Muscle of leg (tissue), 16 donors: ENCODE data around the gene ANKRD53. TPM values are rescaled to one million over a fixed set of nuclear protein-coding genes. Genes with fewer than 3 reads are reported as not detected.
A peak's percentile ranks its signal among the peaks of the same experiment; 100 is the strongest.

ENCODE experiments used
- DNase-seq: peaks from one replicate; pipeline ENCODE4 v3.0.0; 2013
- H3K27ac ChIP-seq: one replicate; pipeline ENCODE4 v1.5.1; 2013; ENCODE audit warnings: mild to moderate bottlenecking, low read length, control low read depth
- H3K27me3 ChIP-seq: one replicate; pipeline ENCODE4 v1.6.1; 2013; ENCODE audit warnings: low read length; ENCODE audit not compliant: control insufficient read depth, insufficient read depth
- H3K36me3 ChIP-seq: one replicate; pipeline ENCODE4 v1.6.1; 2013; ENCODE audit warnings: low read length; ENCODE audit not compliant: control insufficient read depth, insufficient read depth
- H3K4me1 ChIP-seq: one replicate; pipeline ENCODE4 v1.6.1; 2013; ENCODE audit warnings: low read length; ENCODE audit not compliant: control insufficient read depth, insufficient read depth
- H3K4me3 ChIP-seq: one replicate; pipeline ENCODE4 v1.5.1; 2013; ENCODE audit warnings: low read length, control low read depth
- H3K9me3 ChIP-seq: replicated peaks from 2 replicates; pipeline ENCODE4 v1.6.1; 2013; ENCODE audit warnings: low read depth, low read length; ENCODE audit not compliant: control insufficient read depth
- WGBS: methylation state at CpG from one replicate; pipeline ENCODE4 v1.1.5; 2013; ENCODE audit warnings: missing lambda C conversion rate; ENCODE audit not compliant: insufficient coverage; 5-methylcytosine and 5-hydroxymethylcytosine counted together
- long read RNA-seq, 11 donors: transcript quantifications; one replicate each; lab custom pipeline, GENCODE V29; 2026
- polyA plus RNA-seq, 8 donors: library from polyadenylated mRNA; unstranded; fragments of 120-200 nt; gene quantifications; one replicate each; pipeline versions ENCODE4 v1.2.1 to v1.2.3, GENCODE V29; 2013; ENCODE audit warnings: inconsistent platforms in 1 of 8, low replicate concordance in 1 of 8; ENCODE audit not compliant: insufficient read length in 8 of 8, insufficient read depth in 1 of 8
- total RNA-seq: library from RNA; stranded (reverse); fragments of 120-200 nt; gene quantifications from one replicate; pipeline ENCODE4 v1.2.4, GENCODE V29; 2013

The ANKRD53 gene, protein sequence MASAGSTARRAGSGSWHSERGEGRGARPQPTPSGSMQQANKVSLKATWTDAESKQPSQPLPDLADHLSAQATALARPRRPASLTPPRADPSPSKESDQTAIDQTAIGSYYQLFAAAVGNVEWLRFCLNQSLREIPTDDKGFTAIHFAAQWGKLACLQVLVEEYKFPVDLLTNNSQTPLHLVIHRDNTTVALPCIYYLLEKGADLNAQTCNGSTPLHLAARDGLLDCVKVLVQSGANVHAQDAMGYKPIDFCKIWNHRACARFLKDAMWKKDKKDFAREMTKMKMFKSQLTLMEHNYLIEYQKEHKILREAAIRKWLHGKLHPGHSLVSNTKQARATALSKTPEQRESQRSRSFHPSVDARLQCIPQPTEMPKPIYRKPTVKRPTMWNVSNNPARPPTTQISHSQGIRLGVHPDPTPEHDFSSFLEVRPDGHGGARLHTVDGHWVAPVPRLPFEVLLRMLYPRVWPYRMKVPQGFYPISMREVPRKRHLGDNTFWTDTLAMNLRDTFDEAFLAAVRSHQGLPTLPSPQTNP
- total RNA-seq: 0.80 TPM
- 1 to 10 TPM in 5 of 8 donors, under 1 TPM in 3; 0.72 to 2.0 (median 1.1) TPM for polyA plus RNA-seq
- long read RNA-seq, donor 1: 0 reads
- long read RNA-seq, donor 2: 0 reads
- long read RNA-seq, donor 3: 0 reads
- long read RNA-seq, donor 4: 0 reads
- long read RNA-seq, donor 5: 0 reads
- long read RNA-seq, donor 6, partial matches to known transcripts: 9 of 24 reads
- long read RNA-seq, donor 6, other reads (novel, unspliced or antisense): 15 of 24 reads
- long read RNA-seq, donor 7: 0 reads
- long read RNA-seq, donor 8, partial matches to known transcripts: 0 of 1 reads
- long read RNA-seq, donor 8, other reads (novel, unspliced or antisense): 0 of 1 reads
- long read RNA-seq, donor 9, partial matches to known transcripts: 0 of 1 reads
- long read RNA-seq, donor 9, other reads (novel, unspliced or antisense): 0 of 1 reads
- long read RNA-seq, donor 10: 0 reads
- long read RNA-seq, donor 11, partial matches to known transcripts: 0 of 8 reads
- long read RNA-seq, donor 11, other reads (novel, unspliced or antisense): 8 of 8 reads

DNA sequence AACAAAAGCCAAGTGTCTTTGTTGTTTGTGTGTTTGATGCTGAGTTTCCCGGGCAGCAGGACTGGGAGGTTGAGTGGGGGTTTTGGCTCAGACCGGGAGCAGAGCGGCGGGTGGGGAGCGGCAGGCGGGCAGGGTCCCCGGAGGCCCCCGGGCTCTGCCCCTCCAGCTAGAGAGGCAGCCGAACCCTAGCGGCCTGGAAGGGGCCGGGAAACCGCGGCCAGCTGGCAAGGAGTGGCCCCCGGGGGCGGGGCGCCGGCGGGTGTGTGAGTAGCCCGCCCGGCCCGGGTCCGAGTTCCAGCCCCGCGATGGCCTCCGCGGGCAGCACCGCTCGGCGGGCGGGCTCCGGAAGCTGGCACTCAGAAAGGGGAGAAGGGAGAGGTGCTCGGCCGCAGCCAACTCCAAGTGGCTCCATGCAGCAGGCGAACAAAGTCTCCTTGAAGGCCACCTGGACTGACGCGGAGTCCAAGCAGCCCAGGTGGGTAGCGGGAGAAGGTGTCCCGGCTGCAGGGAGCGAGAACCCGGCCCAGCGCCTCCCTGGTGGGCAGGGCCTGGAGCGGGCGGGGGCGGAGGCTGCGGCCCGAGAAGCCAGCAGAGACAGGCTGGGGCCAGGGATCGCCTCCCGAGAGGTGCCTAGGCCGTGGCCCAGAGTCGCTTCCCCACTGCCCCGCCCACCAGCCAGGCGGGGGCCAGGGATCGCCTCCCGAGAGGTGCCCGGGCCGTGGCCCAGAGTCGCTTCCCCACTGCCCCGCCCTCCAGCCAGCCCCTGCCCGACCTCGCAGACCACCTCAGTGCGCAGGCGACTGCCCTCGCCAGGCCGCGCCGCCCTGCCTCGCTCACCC, at the start of gene ANKRD53:
Gene ANKRD53, plus strand, starts transcription at position 290 of the 839 bp plus-strand sequence. Its CDS starts 16 bp downstream, at position 306.
- 1% methylated on average over 66 of the region's 67 CpGs for WGBS

DNA sequence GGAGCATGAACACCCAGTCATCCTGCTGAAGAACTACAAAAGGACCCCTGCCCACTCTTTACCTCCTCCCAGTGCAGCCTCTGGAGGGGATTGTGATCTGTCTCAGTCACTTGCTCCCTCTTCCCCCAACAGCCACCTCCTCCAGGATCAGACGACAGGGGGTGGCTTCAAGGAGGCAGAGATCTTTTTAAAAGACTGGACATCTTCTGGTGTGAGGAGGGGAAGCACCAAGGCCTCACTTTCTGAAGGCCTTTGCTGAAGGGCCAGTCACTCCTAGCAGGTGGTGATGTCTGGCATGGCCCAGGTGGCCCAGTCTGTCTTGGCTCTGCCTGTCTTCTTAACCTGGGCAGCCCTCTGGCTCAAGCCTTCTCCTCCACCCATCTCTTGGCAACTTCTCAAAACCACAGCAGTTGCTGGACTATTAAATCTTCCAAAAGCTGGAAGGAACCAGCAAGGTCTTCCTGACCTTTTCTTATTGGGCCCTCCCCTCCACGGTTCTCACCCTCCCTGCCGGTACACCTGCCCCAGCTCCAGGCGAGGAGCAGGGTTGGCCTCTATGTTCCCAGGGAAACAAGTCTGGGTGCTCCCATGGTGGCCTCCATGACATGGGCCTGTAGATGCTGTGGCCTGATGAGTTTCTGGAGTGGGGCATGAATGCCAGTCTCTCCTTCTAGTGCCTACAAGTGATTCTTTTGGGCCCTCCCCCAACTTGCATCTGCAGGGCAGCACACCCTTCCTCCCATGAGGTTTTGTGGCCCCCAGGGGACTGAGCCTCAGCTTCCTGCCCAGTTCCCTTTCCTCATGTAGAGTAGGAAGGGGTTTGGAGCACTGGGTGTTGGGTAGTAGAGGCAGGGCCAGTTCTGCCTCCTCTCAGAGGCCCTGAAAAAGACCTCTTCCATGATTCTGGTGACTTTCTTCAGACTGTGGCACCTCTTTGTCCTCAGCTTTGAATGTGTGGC, 47.8 kb upstream of the ANKRD53 start:
- peaks cover 7% of the 10 kb centered on the region for H3K27me3 ChIP-seq
- H3K4me3 ChIP-seq: no peak overlapping the region
- no peak for DNase-seq
- WGBS: 71% methylated on average over 3 of the region's 4 CpGs
- no peaks in the 10 kb centered on the region for H3K36me3 ChIP-seq
- peaks cover 32% of the 10 kb centered on the region for H3K4me1 ChIP-seq
- no peak overlapping the region for H3K27ac ChIP-seq
- H3K9me3 ChIP-seq: no peaks in the 10 kb centered on the region

More for the DNA sequence above, at the start of gene ANKRD53:
- H3K36me3 ChIP-seq: no peaks in the 10 kb centered on the region
- H3K9me3 ChIP-seq: no peaks in the 10 kb centered on the region
- peak within 1 kb of the TSS; percentile 62 for H3K4me3 ChIP-seq
- peaks cover 16% of the 10 kb centered on the region for H3K4me1 ChIP-seq
- no peaks in the 10 kb centered on the region for H3K27me3 ChIP-seq
- H3K27ac ChIP-seq: peak within 1 kb of the TSS; percentile 74
- peak; percentile 67 for DNase-seq

DNA sequence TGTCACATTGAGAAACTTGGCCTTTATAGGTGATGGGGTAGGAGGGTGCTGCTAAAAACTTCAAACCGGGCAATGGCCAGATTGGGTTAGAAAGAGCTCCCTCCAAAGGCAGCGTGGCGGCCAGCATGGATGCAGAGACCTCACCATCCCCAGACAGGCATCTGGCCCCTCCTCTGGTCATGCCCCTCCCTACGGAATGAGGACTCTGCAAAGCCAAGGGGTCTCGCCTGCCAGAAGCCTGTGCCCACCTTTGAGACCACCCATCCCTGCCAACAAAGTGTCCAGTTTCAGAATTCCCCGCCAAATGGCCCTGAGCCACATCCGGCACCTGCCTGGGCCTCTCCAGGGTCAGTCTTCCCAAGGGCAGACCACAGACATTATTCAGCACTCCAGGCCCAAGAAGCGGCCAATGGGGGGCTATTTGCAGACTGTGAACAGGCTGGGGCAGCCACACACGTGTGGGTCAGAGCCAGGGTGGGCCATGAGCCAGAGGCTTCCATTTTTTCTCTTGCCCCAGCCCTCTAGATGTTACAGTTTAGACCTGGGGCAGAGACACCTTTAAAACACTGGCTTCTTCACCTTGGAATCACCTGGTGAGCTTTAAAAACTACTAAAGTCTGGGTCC, 46.9 kb upstream of the ANKRD53 start:
- Histone ChIP-seq H3K27ac (no peak overlapping the region), H3K4me1 (peaks cover 39% of the 10 kb centered on the region), H3K36me3 (no peaks in the 10 kb centered on the region), H3K4me3 (no peak overlapping the region), H3K9me3 (no peaks in the 10 kb centered on the region), H3K27me3 (peaks cover 7% of the 10 kb centered on the region)
- WGBS: 54% methylated on average over 7 of the region's 9 CpGs
- DNase-seq: peak; percentile 54

DNA sequence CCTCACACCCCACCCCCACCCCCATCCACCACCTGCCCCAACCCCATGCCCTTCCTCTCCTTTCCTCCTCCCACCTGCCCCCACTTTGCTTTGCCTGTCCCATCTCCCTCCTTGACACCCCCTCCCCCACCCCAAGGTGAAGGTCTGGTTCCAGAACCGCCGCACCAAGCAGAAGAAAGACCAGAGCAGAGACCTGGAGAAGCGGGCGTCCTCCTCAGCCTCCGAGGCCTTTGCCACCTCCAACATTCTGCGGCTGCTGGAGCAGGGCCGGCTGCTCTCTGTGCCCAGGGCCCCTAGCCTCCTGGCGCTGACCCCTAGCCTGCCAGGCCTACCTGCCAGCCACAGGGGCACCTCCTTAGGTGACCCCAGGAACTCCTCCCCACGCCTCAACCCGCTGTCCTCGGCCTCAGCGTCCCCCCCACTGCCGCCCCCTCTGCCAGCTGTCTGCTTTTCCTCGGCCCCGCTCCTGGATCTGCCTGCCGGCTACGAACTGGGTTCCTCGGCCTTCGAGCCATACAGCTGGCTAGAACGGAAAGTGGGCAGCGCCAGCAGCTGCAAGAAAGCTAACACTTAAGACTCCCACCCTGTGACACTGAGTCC, 45.7 kb upstream of the ANKRD53 start:
- H3K4me3 ChIP-seq: no peak overlapping the region
- WGBS: 74% methylated on average over 21 of the region's 21 CpGs
- peaks cover 5% of the 10 kb centered on the region for H3K27me3 ChIP-seq
- H3K9me3 ChIP-seq: no peaks in the 10 kb centered on the region
- DNase-seq: no peak
- H3K36me3 ChIP-seq: no peaks in the 10 kb centered on the region
- H3K27ac ChIP-seq: no peak overlapping the region
- peaks cover 51% of the 10 kb centered on the region for H3K4me1 ChIP-seq

DNA sequence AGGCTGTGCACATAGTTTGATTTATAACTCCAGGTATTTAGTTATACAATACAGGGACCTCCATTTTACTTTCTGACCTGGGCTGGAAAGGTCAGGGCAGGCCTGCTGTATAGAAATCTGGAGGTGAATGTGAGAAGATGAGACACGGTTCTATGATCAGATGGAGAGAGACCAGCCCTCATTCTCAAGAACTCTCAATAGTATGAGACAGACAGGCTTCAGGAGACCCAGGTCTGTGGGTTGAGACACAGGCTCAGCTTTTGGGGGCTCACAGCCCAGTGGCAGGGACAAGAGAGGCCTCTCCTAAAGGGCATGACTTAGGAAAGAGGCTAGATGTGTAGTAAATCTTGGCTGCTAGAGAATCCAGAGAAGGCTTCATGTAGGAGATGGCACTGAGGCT, 43.4 kb upstream of the ANKRD53 start:
- no peak overlapping the region for H3K27ac ChIP-seq
- H3K9me3 ChIP-seq: no peaks in the 10 kb centered on the region
- no CpG with 5 or more reads among the region's 1 CpG for WGBS
- H3K36me3 ChIP-seq: no peaks in the 10 kb centered on the region
- no peak overlapping the region for H3K4me3 ChIP-seq
- H3K27me3 ChIP-seq: peaks cover 23% of the 10 kb centered on the region
- no peak for DNase-seq
- peaks cover 63% of the 10 kb centered on the region for H3K4me1 ChIP-seq

DNA sequence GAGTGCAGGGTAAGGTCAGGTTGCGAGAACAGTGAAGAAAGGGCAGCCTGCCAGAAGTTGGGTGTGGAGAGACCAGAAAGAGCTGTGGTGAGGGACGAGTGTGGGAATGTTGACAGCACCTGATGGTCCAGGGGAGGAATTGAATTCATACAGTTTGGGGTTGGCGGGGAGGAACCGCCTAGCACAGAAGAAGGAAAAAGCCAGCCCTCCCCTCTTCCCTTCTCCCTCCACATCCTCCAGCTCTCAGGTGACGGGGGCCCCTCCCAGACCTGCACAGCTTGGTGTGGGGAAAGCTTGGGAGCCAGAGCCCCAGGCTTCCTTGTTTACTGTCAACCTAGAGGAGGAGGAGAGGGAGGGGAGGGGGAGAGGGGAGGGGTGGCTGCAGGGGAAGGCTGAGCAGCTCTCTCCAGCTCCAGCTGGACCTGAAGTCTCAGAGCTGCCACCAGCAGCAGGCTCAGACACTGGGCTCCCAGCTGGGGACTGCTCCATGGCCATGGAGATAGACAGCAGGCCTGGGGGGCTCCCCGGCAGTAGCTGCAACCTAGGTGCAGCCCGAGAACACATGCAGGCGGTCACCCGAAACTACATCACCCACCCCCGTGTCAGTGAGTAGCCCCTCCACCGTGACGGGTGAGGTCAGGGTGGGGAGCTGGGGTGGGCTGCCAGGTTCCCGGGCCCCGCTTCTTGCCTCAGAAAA, 42.8 kb upstream of the ANKRD53 start, which contains the start of gene ATP6V1B1:
Gene ATP6V1B1, plus strand, starts transcription at position 433 of the 697 bp plus-strand sequence. Its CDS starts 55 bp downstream, at position 488.
- H3K4me3 ChIP-seq: no peak within 1 kb of the TSS
- no peak for DNase-seq
- peaks cover 23% of the 10 kb centered on the region for H3K27me3 ChIP-seq
- no peaks in the 10 kb centered on the region for H3K36me3 ChIP-seq
- H3K27ac ChIP-seq: no peak within 1 kb of the TSS
- WGBS: 43% methylated on average over 3 of the region's 14 CpGs
- H3K9me3 ChIP-seq: no peaks in the 10 kb centered on the region
- peaks cover 59% of the 10 kb centered on the region for H3K4me1 ChIP-seq

DNA sequence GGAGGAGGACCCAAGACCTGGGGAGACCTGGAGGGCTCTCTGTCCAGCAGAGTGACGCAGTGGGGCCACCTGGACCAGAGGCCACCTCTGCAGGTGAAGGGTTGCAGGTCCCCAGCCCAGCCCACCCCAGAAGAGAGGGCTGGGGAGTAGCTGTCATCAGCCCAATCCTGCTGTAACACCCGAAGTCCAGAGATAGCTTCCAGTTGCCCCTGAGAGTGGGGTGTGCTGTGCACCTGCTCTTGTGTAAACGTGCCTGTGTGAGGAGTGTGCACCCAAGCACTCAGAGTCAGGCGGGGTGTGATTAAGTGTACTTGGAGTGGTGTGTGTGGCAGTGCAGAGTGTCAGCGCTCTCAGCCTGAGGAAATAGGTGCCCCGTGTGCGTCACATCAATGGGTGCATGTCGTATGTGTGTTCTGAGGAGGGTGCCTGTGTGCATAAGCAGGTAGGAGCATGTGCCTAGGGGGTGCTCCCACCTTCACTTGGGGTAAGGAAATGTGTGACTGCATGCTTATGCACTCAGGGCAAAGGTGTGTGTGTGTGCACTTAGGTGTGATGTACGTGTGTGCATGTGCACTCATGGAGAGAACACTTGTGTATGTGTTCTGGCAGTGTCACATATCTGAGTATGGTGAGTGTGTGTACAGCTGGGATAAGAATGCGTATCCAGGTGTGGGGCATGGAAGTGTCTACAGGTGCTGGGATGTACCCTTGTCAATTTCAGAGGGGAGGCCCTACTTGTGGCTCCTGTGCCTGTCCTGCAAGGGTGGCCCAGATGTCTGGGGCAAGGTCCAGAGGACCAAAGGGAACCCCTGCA, 42.1 kb upstream of the ANKRD53 start:
- 67% methylated on average over 10 of the region's 10 CpGs for WGBS
- Histone ChIP-seq H3K4me1 (peaks cover 52% of the 10 kb centered on the region), H3K4me3 (no peak overlapping the region), H3K36me3 (no peaks in the 10 kb centered on the region), H3K9me3 (no peaks in the 10 kb centered on the region), H3K27ac (no peak overlapping the region), H3K27me3 (peaks cover 23% of the 10 kb centered on the region)
- no peak for DNase-seq
